ENCODE results near the gene TMEM219.

GRCh38 chr16:30004811-30005242 is 42.9 kb downstream of the TMEM219 start:
- TF ChIP-seq CTCF (conservative IDR thresholded peaks at IDR 0.05) = no peak
- no peak for TF ChIP-seq ZFX (IDR thresholded peaks at IDR 0.05)
